ENCODE data around the gene CD27.

GRCh38 chr12:6476489-6476888, 31.7 kb downstream of the CD27 start:
- TF ChIP-seq CTCF (IDR thresholded peaks at IDR 0.05; ENCODE audit: insufficient read depth, low read length): no peak
- no peak for TF ChIP-seq POLR2AphosphoS5 (IDR thresholded peaks at IDR 0.05; ENCODE audit: low read depth)
- no peak for TF ChIP-seq REST (IDR thresholded peaks at IDR 0.05; ENCODE audit: insufficient replicate concordance, low read depth)

All from HL-60 (cell line).